ENCODE results near the gene ZNF331.

DNA sequence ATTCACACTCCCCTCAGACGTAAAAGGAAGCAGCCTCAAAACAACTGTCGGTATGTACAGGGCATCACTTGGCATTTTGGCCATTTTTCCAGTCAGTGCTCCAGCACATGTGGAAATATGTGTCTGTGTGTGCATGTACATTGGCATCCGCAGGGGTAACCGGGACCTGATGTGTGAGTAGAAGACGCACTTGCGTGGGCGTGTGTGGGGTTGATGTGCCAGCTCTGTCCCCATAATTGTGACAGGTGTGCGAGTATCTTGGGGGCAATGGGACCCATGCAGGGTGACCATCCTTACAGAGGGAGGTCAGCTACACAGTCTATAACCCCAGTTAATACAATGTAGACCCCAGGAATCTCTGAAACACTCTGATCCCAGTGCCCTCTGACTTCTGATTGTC is 7.3 kb upstream of the ZNF331 start:
- TF ChIP-seq POLR2A (IDR thresholded peaks at IDR 0.05), result no peak
- TF ChIP-seq, protein P1, sequence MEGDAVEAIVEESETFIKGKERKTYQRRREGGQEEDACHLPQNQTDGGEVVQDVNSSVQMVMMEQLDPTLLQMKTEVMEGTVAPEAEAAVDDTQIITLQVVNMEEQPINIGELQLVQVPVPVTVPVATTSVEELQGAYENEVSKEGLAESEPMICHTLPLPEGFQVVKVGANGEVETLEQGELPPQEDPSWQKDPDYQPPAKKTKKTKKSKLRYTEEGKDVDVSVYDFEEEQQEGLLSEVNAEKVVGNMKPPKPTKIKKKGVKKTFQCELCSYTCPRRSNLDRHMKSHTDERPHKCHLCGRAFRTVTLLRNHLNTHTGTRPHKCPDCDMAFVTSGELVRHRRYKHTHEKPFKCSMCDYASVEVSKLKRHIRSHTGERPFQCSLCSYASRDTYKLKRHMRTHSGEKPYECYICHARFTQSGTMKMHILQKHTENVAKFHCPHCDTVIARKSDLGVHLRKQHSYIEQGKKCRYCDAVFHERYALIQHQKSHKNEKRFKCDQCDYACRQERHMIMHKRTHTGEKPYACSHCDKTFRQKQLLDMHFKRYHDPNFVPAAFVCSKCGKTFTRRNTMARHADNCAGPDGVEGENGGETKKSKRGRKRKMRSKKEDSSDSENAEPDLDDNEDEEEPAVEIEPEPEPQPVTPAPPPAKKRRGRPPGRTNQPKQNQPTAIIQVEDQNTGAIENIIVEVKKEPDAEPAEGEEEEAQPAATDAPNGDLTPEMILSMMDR (IDR thresholded peaks at IDR 0.05), result no peak
- TF ChIP-seq POLR2AphosphoS5 (IDR thresholded peaks at IDR 0.05), result no peak
